ENCODE data around the gene PAPOLG.

- TF ChIP-seq POLR2AphosphoS5 (IDR thresholded peaks at IDR 0.05; ENCODE audit: insufficient read depth in 1 of 2, low read depth in 1 of 2) (no peak), POLR2A (IDR thresholded peaks at IDR 0.05) (no peak), CTCF (IDR thresholded peaks at IDR 0.05) (no peak)
Observed at GRCh38 chr2:60821133-60821469, 65.0 kb downstream of the PAPOLG start.
